A549 (cell line): ENCODE data around the gene SLC13A5.

Source experiments
- CEBPB ChIP-seq, 2 experiments: fragments of >200 bp in 1 of 2; sonication (Bioruptor Twin) in 1 of 2; formaldehyde crosslinking in 1 of 2; IDR thresholded peaks; 2 replicates each; pipeline ENCODE4 v1.6.1; 2012 to 2016
- EP300 ChIP-seq, 2 experiments: fragments of >200 bp; sonication (Bioruptor Twin); formaldehyde crosslinking; IDR thresholded peaks; 2 replicates in 1 of 2; 3 replicates in 1 of 2; pipeline ENCODE4 v1.6.1; 2016 to 2017
- POLR2AphosphoS2 ChIP-seq: conservative IDR thresholded peaks from 2 replicates; pipeline ENCODE4 v1.6.1; 2012; ENCODE audit warnings: low read length, improper control_type of control experiment, inconsistent platforms
- RAD21 ChIP-seq, 2 experiments: fragments of >200 bp in 1 of 2; sonication (Bioruptor Twin) in 1 of 2; formaldehyde crosslinking in 1 of 2; IDR thresholded peaks in 1 of 2; conservative IDR thresholded peaks in 1 of 2; 2 replicates in 1 of 2; 3 replicates in 1 of 2; pipeline ENCODE4 v1.6.1; 2012 to 2018; ENCODE audit warnings: inconsistent platforms in 1 of 2
- TF ChIP-seq, protein P1 (sequence below): fragments of >200 bp; sonication (Bioruptor Twin); formaldehyde crosslinking; IDR thresholded peaks from 3 replicates; pipeline ENCODE4 v1.5.1; 2016

DNA sequence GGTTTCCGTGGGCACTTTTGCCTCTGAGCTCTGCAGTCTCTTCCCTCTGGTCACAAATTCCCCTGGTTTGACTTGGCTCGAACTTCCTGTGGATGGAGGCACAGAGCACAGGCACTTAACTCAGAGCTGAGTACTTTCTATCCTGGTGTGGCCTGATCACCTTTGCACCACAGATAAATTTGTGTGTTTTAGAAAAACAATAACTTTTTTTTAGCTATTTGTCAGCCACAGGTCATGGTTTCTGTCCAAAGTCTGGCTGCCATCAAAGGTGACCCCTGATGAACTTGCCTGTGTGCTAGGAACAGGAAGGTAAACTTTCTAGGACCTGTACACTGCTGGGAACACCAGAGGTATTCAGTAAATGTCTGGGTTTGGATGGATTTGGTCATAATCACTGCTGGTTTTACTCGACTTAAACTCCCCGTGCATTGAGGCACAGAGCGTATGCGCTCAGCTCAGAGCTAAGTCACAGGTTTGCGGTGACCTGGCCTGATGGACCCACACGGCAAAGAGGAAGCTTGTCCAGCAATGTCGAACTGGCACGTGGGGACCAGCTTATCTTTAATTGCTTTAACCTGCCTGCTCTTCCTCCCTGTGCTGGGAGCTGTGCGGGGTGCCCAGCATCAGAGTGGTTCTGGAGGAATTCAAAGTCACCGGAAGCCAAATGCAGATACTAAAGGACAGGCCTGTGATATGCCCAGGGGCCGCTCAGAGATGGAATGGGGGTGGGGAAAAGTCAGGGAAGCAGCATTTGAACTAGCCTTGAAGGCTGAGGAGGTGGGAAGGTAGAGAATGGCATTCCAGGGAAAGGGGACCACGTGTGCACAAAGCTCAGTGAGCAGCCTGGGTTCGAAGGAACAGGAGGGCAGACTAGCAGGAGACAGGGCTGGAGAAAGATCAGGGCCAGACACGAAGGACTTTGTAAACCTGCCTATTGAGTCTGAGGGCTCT, 12.9 kb downstream of the SLC13A5 start:
- TF ChIP-seq, protein P1, sequence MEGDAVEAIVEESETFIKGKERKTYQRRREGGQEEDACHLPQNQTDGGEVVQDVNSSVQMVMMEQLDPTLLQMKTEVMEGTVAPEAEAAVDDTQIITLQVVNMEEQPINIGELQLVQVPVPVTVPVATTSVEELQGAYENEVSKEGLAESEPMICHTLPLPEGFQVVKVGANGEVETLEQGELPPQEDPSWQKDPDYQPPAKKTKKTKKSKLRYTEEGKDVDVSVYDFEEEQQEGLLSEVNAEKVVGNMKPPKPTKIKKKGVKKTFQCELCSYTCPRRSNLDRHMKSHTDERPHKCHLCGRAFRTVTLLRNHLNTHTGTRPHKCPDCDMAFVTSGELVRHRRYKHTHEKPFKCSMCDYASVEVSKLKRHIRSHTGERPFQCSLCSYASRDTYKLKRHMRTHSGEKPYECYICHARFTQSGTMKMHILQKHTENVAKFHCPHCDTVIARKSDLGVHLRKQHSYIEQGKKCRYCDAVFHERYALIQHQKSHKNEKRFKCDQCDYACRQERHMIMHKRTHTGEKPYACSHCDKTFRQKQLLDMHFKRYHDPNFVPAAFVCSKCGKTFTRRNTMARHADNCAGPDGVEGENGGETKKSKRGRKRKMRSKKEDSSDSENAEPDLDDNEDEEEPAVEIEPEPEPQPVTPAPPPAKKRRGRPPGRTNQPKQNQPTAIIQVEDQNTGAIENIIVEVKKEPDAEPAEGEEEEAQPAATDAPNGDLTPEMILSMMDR, result no peak
- TF ChIP-seq CEBPB (IDR thresholded peaks at IDR 0.05) (no peak), EP300 (IDR thresholded peaks at IDR 0.05) (no peak), POLR2AphosphoS2 (no peak), RAD21 (conservative IDR thresholded peaks at IDR 0.05 in 1 of 2, IDR thresholded peaks at IDR 0.05 in 1 of 2) (no peak)
